ENCODE data around the gene SSR1.

GRCh38 chr6:7241160-7241559 lies 71.8 kb downstream of the SSR1 start:
- no peak for TF ChIP-seq SIN3A (IDR thresholded peaks at IDR 0.05; ENCODE audit: borderline replicate concordance, insufficient read depth, low read length)
- no peak for TF ChIP-seq POLR2AphosphoS5 (IDR thresholded peaks at IDR 0.05; ENCODE audit: low read depth, low read length)
- no peak for TF ChIP-seq TAF1 (IDR thresholded peaks at IDR 0.05; ENCODE audit: borderline replicate concordance, insufficient read depth, low read length)
- TF ChIP-seq REST (IDR thresholded peaks at IDR 0.05; ENCODE audit: insufficient read depth in 1 of 2, low read depth in 2 of 2, low read length in 2 of 2), result no peak
- TF ChIP-seq FOXP2 (optimal IDR thresholded peaks at IDR 0.05; ENCODE audit: borderline replicate concordance, extremely low read depth, extremely low read length, insufficient read depth), result no peak

Measured in PFSK-1 (cell line).